GM19455 (cell line): Measurements from ENCODE around the gene BTBD9.

Experiments
- ATAC-seq: cut with Tn5 transposase; IDR thresholded peaks from one replicate; pipeline ENCODE4 v1.9.1; 2021; ENCODE audit not compliant: unreplicated experiment

The BTBD9 gene

DNA sequence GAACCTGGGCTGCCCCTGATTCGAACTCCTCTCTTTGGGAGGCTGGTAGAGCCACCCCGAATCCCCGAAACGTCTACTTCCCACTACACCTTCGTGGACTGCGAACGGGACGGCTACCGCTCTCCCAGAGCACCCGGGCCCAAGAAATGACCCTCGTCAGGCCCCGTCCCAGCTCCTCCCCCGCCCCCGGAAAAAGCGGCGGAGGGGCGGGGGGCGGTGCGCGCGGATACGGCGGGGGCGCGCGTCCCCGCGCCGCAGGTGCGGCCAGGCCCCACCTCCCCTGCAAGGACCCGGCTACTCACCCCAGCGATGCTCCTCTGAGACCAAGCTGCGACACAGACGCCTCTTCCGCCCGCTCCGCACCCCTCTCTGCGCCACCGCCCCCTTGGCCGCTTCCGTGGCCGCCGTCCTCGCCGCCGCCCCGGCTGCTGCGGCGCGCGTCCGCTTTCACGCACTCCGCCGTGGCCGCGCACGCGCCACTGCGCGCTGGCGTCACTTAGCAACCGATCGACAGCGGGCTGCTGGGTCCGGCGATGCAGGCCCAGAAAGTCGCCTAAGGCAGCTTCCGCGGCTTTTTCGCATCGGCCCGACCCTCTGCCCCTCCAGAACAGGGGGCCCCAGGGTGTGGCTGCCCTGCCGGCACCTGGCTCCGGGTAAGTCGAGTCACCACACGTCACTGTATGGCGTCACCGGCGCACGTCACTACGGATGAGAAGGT, at the start of gene BTBD9:
BTBD9 (minus strand) TSS at position 432 of the 718 bp plus-strand sequence.
- ATAC-seq, result peak; percentile 76

DNA sequence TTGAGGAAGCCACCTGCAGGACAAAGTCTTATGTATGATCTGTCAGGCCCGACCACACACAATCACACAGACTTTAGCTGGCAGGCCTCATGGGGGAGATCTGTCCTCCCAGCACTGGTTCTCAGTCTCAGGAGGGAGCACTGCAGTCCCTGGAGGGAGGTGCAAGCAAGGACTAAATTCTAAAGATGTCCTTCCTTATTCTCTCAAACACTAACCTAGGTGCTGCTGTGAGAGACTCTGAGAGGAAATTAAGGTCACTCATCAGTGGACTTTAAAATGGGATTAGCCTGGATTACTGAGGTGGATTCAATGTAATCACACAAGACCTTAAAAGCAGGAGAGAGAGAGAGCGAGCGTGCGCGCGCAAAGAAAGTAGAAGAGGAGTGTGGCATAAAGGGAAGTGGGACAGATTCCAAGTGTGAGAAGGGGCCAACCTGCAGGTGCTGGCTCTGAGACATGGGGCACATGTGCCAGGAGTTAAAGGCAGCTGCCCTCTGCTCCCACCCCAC, 48.9 kb upstream of the BTBD9 start:
- no peak for ATAC-seq

DNA sequence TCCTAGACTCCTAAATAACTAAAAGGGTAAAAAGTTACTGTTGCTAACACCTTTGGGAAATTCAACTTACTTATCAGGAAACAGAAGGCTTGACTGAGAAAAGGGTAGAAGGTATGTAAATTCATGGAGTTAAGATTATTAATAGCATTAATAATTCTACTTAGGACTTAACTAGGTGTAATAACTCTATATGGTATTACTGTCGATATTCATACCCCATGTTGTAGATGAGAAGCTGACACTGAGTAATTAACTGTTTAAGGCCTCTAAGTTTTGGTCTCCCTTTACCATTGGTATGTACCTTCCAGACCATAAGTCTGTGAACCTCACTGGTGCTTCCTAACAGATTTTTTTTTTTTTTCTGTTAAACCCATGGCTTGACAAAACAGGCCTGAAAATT, 47.8 kb upstream of the BTBD9 start:
- no peak for ATAC-seq

DNA sequence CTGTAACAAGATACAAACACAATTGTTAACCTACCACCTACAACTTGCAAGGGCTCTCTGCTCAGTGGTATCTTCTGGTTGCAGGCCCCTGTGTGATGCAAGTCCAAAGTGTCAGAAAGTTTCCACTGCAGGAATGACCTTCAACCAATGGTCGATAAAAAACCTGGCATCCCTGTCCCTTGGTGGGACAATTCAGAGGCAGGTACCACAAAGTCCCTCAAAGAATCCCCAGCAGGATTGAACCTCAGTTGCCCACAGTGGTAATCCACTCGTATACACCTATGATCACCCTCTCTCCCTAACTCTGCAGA, 47.3 kb upstream of the BTBD9 start:
- no peak for ATAC-seq

DNA sequence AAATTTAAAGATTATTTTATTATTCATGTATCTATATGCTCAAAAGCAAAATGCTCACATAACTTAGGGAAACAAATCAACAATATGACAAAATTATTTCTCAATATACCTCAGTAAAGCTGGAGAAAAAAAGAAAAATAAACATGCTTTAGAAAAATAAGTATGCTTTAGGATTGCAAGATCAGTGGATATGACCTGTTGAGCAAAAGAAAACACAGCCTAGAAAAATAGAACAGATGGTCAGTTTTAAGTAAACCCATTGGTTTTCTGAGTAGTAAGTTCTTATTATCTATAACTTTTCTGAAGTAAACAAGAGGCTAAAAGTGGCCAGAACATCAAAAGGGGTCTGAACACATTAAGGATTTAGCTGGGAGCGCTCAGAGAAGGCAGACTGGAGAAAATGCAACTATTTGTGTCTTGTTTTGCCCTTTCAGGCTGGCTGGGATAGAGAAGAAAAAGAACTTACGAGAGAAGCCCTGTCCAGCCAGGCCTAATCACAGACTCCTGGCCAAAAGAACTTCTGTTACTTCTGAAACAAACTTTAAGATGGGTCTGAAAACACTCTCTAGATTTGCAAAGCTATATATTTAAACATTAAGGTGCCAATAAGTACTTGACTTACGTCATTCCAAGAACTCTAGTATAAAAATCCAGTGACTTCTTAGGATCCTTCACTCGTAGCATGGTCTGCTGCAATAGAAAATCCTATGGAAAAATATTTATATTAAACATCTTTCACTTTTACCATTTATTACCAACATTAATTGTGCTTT, 46.7 kb upstream of the BTBD9 start:
- ATAC-seq, result no peak

DNA sequence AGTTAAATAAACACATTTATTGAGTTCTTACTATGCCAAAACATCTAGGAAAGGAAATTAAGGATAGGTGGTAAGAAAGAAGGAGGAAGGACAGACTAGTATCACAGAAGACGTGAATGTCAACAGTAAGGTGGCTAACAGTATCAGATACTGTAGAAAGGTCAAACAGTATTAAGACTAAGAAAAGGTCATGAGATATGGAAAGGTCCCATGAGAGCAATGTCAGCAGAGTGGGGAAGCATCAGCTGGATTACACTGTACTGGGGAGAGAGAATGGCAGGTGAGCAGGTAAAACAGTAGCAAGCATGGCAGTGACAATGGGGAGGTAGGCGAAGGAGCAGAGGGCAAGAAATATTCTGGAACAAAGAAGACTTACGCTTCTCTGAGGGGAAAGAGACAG, 45.2 kb upstream of the BTBD9 start:
- ATAC-seq, result no peak

DNA sequence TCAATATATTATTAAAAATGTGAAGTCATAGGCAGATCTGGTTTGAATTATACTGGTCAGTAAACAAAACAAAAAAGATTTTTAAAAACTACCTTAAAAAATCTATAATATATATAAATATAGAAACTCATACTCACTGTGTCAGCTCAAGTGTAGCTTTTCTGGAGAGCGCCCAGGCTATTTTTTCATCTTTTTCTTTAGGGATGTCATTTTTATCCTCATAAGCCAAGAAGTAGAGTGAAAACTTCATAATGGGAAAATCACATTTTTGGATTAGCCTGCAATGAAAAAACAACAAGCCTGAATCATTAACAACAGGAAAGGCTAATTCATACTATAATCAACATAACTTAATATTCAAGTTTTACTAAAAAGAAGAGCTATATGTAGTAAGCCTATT, 44.5 kb upstream of the BTBD9 start:
- ATAC-seq, result no peak

DNA sequence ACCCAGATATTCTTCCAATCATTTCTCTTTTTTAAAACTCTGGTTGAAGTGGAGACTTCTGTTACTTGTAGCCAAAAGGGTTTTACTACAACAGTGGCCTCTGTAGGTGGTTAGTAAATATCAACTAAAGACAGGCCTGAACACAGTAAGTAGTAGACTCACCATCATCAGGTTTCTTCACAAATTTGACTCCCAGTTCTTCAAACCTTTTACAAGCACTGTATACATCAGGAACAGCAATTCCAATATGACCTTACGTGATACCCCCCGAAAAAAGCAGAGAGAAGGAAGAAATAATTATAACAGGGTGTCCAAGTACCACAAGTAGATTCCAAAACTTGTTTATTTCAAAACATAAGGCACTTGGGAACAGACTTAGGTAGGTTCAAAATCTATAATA, 42.1 kb upstream of the BTBD9 start:
- ATAC-seq, result no peak

DNA sequence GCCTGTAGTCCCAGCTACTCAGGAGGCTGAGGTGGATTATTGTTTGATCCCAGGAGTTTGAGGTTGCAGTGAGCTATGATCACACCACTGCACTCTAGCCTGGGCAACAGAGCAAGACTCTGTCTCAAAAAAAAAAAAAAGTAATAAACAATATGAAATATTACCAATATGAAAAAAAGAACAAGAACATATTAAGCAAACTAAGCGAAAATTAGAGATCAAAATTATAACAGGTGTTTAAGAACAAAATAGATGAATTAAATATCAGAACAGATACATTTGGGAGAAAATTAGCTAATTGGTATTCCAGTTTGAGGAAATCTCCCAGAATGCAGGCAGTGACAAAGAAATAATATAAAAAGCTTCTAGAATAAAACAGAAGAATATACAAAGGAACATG, 39.9 kb upstream of the BTBD9 start:
- ATAC-seq, result no peak

DNA sequence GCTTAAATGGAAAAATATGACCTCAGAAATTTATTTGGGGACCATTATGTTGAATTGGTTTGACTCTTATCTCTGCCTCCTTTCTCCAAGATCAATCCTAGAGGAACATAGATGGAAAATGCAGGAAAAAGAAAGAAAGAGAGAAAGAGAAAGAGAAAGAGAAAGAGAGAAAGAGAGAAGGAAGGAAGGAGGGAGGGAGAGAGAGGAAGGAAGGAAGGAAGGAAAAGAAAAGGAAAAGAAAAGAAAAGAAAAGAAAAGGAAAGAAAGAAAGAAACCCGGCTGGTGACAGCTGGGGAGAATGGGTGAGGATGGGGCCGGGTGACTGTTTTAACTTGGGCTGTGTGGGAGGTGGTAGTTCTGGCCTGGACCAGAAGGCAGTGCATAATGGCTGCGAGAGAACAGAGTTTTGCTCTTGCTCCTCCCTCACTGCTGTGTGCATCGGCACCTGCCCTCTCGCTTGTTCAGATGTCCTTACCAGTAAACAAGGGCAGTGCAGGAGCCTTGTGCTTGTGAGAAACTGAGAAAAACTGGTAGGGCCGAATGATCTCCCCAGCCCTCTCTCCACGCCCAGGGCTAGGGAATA, 38.5 kb upstream of the BTBD9 start:
- ATAC-seq, result no peak

DNA sequence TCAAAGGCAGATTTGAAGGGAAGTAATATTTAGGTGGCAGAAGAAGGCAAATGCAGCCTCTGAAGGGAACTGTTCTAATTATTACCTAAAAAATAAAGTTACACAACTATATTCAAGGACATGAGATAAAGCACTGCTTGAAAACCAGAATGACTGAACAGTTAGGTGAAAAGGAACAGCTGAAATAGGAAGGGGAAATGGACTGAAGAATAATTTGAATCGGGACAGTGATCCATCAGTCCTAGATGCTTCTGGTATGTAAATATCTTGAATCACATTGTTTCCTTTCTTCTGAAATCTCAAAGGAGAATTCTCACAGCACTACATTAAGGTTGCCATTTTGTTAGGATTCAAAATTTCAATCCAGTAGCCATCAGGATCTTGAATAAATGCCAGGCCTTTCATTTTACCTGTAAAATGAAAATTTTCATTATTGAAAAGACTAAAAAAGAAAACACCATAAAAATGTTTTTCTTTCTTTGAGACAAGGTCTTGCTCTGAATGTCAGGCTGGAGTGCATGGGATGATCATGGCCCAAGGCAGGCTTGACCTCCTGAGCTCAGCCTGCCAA, 37.3 kb upstream of the BTBD9 start:
- no peak for ATAC-seq

DNA sequence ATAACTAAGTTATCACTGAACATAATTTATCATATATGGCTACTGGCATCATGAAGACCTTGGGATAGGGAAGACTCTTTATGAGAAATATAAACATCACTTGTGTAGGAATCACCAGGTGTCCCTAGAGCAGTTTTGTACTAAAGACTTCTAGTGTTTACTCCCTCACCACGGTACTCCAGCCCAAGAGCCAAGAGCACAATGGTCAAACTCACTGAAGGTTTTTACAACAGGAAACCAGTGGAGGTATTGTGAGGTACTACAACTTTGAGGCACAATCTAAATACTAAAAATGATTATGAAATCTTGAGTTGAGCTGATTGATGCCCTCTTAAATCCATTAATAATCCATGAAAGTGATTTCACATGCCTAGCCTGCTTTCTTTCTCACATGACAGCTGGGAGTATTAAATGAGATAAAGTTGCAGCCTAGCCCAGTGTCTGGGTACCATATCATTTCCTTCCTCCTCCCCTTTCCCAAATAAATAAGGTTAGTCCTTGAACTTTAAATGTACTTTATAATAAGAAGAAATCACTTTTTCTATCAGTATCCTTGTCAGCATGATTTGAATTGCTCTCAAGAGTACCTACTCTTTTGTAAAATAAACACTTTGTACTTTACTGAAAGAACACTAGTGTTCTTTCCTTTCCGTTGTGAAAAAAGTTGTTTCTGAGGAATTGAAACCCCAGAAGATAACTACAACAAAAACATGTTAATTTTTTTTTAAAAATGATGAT, 36.7 kb upstream of the BTBD9 start:
- ATAC-seq, result no peak

DNA sequence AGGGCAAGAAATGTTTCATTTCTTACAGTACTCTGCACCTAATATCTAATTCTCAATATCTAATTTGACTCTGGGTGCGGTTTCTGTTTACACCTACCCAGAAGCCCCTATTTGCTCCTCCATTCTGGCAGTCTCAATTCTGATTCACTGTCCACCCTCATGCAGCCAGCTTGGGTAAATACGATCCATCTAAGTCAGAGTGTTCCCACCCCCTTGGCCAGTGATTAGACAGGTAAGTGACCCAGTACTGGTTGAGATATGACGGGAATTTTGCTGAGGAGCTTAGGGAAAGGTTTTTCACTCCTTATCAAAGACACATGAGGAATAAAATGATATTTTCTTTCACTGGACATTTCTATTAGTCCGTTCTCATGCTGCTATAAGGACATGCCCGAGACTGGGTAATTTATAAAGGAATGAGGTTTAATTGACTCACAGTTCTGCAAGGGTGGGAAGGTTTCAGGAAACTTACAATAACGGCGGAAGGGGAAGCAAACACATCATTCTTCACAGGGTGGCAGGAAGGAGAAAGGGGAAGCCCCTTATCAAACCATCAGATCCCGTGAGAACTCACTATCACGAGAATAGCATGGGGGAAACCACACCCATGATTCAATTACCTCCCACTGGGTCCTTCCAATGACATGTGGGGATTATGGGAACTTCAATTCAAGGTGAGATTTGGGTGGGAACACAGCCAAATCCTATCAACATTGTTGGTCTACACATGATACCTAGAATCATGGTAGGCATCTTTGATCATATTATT, 33.9 kb upstream of the BTBD9 start:
- no peak for ATAC-seq

DNA sequence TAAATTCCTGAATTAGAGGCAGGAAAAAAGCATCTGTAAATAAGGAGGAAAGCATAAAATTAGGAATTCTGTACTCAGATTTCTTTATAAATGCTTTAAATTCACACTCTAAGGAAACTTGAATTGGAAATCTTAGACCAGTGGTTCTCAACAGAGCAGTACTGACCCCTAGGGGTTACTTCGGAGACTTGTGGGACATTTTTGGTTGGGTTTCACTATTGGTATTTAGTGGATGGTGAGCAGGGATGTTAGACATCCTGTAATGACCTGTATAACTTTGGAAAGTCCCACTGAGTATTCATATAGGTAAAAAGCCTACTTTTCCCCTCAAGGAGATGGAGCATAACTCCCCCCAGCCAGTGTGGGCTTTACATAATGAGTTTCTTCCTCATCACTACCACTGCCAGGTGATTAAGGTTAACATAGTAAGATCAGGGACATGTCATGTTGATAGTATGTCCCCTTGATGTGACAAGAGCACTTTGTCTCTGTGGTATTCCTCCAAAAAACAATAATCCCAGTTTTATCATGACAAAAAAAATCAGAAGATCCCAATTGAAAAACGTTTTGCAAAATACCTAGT, 32.2 kb upstream of the BTBD9 start:
- peak; percentile 81 for ATAC-seq

DNA sequence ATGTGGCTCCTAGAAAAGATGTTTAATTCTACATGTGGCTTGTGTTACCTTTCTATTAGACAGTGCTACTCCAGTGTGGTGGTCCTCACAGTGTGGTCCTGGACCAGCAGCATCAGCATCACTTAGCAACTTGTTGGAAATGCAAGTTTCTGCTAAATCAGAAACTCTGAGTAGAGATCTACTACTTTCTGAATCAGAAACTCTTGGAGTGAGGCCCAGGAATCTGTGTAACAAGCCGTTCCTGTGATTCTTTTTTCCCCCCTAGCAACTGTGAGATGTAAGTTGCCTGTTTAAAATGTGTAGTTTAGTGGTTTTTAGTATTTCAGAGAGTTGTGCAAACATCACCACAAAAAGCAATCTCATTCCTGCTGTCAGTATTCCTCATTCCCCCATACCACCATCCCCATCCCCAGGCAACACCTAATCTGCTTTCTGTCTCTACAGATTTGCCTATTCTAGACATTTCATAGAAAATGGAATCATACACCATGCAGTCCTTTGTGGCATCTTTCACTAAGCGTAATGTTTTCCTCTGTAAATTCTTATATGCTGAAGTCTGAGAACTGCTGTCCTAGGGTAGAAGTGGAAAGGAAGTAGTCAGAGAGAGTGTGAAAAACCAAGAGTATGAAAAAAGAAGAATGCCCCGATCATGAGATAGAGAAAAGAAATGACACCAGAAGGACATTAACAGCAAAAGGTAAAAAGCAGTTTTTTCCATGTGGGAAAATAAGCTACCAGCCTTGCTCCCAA, 18.9 kb upstream of the BTBD9 start:
- ATAC-seq, result no peak

DNA sequence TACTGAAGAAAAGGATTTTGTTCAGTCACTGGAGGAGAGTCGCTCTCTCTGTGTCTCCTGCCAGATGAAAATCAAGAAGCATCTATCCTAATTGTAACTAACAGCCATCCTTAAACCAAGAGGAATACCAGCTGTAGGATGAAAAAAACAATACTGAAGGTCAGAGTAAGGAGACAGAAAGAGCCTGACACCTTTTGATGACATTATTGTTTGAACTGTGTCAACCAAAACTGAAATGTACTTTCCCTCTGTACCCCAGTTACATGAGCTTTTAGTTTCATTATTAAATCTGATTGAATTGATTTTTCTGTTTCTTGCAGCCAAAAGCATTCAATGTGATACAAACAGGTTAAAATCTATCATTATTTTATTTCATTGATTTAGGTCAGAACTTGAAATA, 17.2 kb upstream of the BTBD9 start:
- ATAC-seq, result no peak

DNA sequence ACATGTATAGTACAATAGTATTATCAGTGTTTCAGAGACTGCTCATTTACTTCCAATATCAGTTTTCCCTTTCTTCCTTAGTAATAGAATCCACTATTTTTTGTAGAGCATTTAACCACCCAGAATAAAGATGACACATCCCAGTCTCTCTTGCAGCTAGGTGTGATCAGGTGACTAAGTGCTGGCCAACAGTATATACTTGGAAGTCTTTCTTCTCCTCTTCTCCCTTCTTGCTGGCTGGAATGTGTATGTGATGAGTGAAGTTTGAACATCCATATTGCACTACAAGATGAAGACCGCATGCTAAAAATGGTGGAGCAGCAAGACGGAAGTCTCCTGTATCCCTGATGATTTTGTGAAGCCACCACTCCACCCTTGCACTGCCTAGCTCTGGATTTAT, 14.5 kb upstream of the BTBD9 start:
- no peak for ATAC-seq

DNA sequence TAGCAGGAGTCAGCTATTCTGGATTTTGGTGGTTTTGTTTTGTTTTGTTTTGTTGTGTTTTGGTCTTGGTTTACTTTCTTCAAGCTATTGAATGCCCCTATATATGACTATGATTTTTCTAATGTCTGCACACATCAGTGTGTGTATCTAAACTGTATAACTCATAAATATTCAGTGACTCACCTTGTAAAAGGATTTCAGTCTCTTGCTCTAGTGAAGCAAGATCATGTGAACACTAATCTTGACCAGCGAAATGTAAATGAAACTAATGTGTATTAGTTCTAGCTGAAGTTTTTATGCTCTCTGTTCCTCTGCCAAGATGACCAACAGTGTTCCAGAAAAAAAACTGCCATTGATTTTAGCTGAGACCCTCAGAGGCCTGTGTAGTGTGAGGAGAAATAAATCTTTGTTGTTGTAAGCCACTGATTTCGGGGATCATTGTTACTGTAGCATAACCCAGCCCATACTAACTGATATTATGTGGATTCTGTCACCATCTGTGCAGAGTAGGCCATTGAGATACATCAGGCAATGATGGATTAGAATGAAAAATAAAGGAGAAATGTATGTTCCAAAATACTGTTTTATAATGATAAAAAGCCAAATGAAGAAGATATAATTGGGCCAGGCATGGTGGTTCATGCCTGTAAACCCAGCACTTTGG, 11.5 kb upstream of the BTBD9 start:
- ATAC-seq, result no peak

DNA sequence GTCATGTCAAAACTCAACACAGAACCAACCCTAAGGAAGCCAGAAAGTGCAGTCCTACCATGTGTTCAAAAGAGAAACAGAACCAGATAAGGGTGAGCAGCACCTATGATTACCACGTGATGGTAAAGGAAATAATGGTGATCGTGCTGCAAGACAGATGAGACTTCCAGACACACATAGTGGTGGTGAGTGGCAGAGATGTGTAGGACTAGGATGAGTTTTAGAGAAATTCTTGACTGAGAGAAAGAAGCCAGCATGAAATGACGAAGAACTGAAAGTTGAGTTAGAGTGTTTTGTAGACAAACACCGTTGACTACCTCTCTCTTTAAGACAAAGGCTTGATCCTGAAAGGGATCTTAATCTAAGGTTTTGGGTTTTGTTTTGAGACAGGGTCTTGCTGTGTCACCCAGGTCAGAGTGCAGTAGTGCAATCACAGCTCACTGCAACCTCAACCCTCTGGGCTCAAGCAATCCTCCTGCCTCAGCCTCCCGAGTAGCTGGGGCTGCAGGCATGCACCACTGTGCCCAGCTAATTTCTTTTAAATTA, 10.6 kb upstream of the BTBD9 start:
- no peak for ATAC-seq
